AG09319 (cell line): Measurements from ENCODE around the gene BRD2.

ENCODE experiments used
- DNase-seq: peaks from one replicate; pipeline ENCODE4 v3.0.0-alpha.2; 2010; ENCODE audit warnings: low read depth; ENCODE audit errors: extremely low read depth
- CTCF ChIP-seq: IDR thresholded peaks from 2 replicates; pipeline ENCODE4 v1.5.1; 2011; ENCODE audit warnings: low read depth, mild to moderate bottlenecking, inconsistent platforms, low read length, moderate library complexity

Gene BRD2

GRCh38 chr6:33017018-33017417, 48.6 kb downstream of the BRD2 start:
- TF ChIP-seq CTCF, result no peak

GRCh38 chr6:33017694-33018353, 49.4 kb downstream of the BRD2 start:
- TF ChIP-seq CTCF, result no peak
- DNase-seq, result no peak

More at GRCh38 chr6:33017018-33017417, 48.6 kb downstream of the BRD2 start:
- no peak for DNase-seq

GRCh38 chr6:33018418-33018817, 50.0 kb downstream of the BRD2 start:
- no peak for DNase-seq
- no peak for TF ChIP-seq CTCF

- no peak for TF ChIP-seq CTCF
- DNase-seq, result peak; percentile 3
Observed at GRCh38 chr6:33018904-33019303, 50.5 kb downstream of the BRD2 start.

- no peak for TF ChIP-seq CTCF
Observed at GRCh38 chr6:33019372-33019771, 51.0 kb downstream of the BRD2 start.

GRCh38 chr6:33021917-33022316, 53.5 kb downstream of the BRD2 start:
- TF ChIP-seq CTCF, result no peak
- DNase-seq, result no peak

More at GRCh38 chr6:33019372-33019771, 51.0 kb downstream of the BRD2 start:
- DNase-seq, result no peak

GRCh38 chr6:33023536-33023935, 55.1 kb downstream of the BRD2 start:
- no peak for TF ChIP-seq CTCF
- DNase-seq, result no peak
